ENCODE measurements around the gene LETM1.

GRCh38 chr4:1790005-1790404 is 66.0 kb downstream of the LETM1 start:
- TF ChIP-seq MBNL3 (CRISPR knock-in tag; conservative IDR thresholded peaks at IDR 0.05) (no peak), NFE2L1 (CRISPR knock-in tag; IDR thresholded peaks at IDR 0.05; ENCODE audit: borderline replicate concordance) (no peak), LRRFIP1 (CRISPR knock-in tag; conservative IDR thresholded peaks at IDR 0.05) (no peak), CTCF (CRISPR knock-in tag; IDR thresholded peaks at IDR 0.05) (no peak), ETV5 (CRISPR knock-in tag; IDR thresholded peaks at IDR 0.05; ENCODE audit: borderline replicate concordance) (no peak), TCF7L2 (IDR thresholded peaks at IDR 0.05; ENCODE audit: low read depth, low read length) (no peak)
